DMS53 (cell line): ENCODE data around the gene PPP2R2B.

Experiments
- DNase-seq: peaks from one replicate; lab custom pipeline; 2025; lab: John Stamatoyannopoulos, UW

The PPP2R2B gene

DNA sequence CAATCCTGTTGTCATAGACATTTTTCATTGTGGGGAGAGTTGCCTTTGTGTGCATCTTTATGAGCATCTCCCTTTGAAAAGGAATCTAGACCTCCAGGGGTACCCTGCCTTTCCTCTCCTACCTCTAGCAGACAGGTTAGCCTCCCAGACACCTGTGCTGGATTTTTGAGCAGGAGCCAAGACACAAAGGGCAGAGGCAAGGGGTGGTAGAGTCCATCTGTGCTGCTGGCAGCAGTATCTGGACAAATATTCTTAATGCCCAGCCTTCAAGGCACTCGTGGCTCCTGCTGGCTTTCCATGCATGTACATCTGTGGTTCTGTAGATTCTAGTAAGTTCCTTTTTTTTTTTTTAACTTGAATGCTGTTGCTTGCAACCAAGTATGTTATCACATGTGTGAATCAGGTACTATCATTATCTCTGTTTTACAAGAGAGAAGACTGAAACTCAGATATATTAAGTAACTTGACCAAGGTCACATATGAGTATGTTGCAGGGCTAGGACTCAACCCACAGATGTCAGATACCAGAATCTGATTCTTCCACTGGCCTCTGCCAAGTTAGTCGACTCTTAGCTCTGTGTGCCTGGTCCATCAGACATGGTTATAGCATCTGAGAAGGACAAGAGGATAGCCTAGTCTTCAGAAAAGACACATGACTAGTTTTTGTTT, 329.6 kb downstream of the PPP2R2B start:
- DNase-seq: no peak

DNA sequence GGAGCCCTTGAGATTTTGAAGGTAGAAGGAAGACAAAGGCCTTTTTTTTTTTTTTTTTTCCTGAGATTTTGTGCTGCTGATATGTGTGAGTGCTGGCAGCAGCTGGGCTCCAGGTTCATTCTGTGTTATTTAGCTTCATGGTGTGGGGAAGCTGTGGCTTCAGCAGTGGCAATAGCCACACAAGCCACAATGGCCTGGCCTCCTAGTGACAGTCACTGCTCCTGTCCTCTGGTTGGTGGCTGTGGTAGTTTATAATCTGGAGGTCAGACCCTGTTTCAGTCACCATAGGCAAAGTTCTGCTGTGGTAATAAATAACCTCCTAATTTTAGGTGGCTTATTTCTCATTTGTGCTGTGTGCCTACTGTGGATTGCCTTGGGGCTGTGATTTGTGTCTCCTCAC, 334.3 kb downstream of the PPP2R2B start:
- no peak for DNase-seq

DNA sequence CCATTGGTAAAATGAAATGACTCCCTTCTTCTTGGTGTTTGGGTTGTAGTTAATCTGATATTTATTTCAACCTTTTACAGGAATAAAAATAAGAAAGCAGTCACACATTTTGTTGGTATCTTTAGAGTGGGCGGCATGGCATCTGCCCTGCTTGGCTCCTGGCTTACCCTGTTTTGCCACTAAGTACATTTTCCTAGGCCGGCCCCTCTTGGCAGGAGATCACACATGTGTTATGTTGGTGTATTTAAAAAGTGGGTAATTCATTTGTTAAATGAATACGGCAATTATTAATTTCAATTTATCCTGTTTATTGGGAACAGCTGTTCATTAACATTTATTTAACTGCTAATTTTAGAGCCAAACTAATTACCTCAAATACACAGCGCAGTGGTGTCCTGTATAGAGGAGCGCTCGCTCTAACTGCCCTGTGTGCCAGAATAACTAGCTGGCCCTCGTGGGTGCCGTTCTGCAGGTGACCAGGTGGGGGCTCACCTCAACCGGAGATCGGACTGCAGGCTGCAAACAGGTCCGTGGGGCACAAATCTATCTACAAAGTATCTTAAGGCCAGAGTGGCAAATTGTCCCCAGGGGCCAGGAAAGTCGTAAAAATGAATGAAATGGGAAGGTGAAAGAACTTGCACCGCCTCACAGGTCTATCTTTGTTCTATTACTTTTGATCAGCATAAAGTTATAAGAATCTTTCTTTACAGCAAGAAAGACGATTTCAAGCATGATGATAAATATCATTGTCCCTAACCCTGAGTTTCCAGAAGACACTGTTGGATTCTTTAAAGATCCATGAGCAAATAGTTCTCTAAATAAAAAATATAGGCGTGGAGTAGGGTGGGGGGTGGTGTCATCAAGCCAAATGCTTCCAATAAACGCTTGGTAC, 336.4 kb downstream of the PPP2R2B start:
- peak; percentile 85 for DNase-seq

DNA sequence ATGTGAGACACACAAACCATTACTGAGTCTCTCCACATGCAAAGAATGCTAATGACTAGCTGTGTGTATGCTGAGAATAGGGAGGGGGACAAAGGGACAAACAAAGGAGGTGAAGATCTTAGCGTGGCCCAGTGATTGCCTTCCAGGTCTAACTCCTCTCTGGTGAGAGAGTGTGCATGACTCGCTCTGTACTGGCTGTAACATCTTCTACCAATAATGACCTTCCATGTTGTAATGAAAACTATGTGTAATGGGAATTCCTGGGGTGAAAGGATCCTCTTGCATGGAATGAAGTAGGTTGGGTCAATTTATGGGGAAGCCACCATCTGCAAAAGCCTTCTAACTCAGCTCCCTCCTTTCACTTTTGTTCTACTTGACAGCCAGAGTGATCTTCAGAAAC, 338.1 kb downstream of the PPP2R2B start:
- DNase-seq: no peak

DNA sequence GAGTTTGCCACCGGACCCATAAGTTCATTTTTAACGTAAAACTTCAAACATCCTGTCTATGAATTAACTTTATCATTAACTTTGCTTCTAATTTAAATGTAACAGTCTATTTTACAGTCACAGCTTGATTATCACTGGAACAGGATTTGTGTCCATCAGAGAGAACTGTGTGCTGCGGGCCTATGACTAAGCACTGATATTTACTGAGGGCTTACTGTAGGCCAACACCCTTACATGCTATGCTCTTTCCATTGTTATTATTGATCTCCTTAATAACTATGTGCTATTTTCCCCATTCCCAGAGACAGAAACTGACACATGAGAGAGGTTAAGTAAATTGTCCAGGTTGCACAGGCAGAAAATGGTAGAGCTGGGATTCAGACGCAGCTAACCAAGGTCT, 338.6 kb downstream of the PPP2R2B start:
- peak; percentile 62 for DNase-seq

DNA sequence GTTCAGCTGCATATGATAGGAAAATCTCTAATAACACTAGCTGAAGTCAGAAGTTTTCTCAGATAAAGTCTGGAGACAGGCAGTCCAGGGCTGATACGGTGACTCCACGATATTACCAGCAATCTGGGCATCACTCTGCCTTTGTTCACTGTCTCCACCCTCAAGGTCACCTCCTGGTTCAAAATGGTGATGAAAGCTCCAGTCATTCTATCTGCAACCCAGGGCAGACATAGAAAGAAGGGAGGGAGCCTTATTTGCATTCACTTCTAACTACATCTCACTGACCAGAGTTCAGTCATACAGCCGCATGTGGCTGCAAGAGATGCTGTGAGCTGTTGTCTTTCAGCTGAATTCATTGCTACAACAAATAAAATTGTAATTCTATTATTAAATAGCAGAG, 340.1 kb downstream of the PPP2R2B start:
- DNase-seq: no peak

DNA sequence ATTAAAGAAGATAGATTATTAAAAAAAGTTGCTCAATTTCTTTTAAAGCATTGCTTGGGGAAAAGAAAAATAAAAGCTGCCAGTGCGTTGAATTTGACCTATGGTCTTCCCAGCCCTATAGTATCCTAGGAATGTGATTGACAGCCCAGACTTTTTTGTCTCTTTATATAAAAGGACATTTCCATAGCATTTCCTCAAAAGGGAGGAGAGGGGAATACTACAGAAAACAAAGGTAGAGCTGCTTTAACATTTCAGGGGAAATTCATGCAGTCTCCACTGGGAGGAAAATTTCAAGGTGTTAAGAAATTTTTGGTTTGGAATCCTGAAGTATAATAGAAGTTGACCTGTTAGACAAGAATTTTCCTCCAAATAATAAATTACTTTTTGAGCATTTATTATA, 344.7 kb downstream of the PPP2R2B start:
- no peak for DNase-seq

DNA sequence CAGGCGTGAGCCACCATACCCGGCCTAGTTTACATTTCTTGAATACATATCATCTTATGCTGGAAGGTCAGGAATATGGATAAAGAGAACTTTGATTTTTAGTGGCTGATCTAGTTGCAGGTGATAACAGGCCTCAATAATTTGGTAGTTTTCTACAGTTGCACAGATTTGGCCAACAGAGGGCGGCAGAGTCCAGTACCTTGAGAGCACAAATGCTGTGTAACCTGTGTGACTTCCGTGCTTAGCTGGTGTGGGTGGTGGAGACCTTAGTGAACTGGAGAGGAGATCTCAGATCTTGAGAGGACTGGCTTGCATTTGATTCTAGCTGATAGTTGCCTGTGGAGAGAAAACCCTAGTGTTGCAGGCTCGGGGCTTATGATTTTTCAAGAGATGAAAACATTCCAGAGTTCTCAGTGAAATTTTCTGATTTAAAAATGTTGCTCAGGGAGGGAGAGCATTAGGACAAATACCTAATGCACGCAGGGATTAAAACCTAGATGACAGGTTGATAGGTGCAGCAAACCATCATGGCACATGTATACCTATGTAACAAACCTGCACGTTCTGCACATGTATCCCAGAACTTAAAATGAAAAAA, 345.2 kb downstream of the PPP2R2B start:
- peak; percentile 91 for DNase-seq
